ENCODE results near the gene GPI. TPM values are rescaled to one million over a fixed set of nuclear protein-coding genes. Genes with fewer than 3 reads are reported as not detected.

The GPI gene
- total and polyA plus RNA-seq, 9 of the 15 experiments (the other 6 are each of a cell fraction or from before 2014, with no cell fraction given), result 88.3 to 358 (median 122) TPM

- POLR2A ChIA-PET, result interaction anchor here (0.7 kb wide), 1 partner anchor 10 kb away, joined by 4 read pairs; no protein-coding TSS in a partner anchor
- Histone ChIP-seq H2AFZ (ENCODE audit: low read depth, low read length) (no peak overlapping the region), H3K9me1 (ENCODE audit: control insufficient read depth, insufficient read depth, low read length) (no peaks in the 10 kb centered on the region), H3K4me1 (replicated peaks in 1 of 2; ENCODE audit: control insufficient read depth in 2 of 2, insufficient read depth in 2 of 2, low read length in 2 of 2) (peaks cover 19 to 29% of the 10 kb centered on the region in 2 experiments), H3K27me3 (ENCODE audit: control insufficient read depth in 2 of 2, insufficient read depth in 2 of 2, low read length in 2 of 2) (no peaks in the 10 kb centered on the region), H3K4me2 (ENCODE audit: insufficient read depth, low read length) (no peak overlapping the region), H3K9ac (ENCODE audit: insufficient read depth in 1 of 2, low read depth in 2 of 2, low read length in 2 of 2) (no peak overlapping the region), H3K4me3 (no peak overlapping the region), H3K36me3 (ENCODE audit: control insufficient read depth, insufficient read depth, low read length) (peaks cover 31% of the 10 kb centered on the region; the same call in 2 of the 3 replicates), H3K27ac (ENCODE audit: extremely low read depth, low read depth, low read length) (no peak overlapping the region), H3K79me2 (ENCODE audit: control insufficient read depth, insufficient read depth, low read length) (peaks cover 8% of the 10 kb centered on the region; the same call in 1 of the 3 replicates), H4K20me1 (replicated peaks; ENCODE audit: control insufficient read depth, insufficient read depth, low read length) (peaks cover 9% of the 10 kb centered on the region), H3K9me3 (replicated peaks; ENCODE audit: control insufficient read depth, insufficient read depth, low read depth, low read length) (no peaks in the 10 kb centered on the region)
- BruUV-seq (replicated peaks), result no TSS peak
- 94% methylated on average over 6 of the region's 6 CpGs for WGBS (ENCODE audit: insufficient coverage, low coverage, missing lambda C conversion rate)
- CTCF ChIA-PET (ENCODE audit: low intra/inter-chr PET ratio), result no interaction called here
- in situ Hi-C loops (cut with MboI) (no loop called here), intact Hi-C loops (cut with micrococcal nuclease) (no loop called here)
- no peak for FAIRE-seq
- ATAC-seq, result no peak
- no peak for TF ChIP-seq DEAF1 (CRISPR knock-in tag; IDR thresholded peaks at IDR 0.05)
- TF ChIP-seq HDAC3 (IDR thresholded peaks at IDR 0.05; ENCODE audit: borderline replicate concordance, partially characterized antibody), result no peak
- TF ChIP-seq SAP30 (IDR thresholded peaks at IDR 0.05; ENCODE audit: borderline replicate concordance, insufficient read depth, low read depth, low read length, poor library complexity, severe bottlenecking), result no peak
- TF ChIP-seq MED1 (CRISPR knock-in tag; IDR thresholded peaks at IDR 0.05; ENCODE audit: borderline replicate concordance), result no peak
- no peak for DNase-seq (ENCODE audit: extremely low read depth in 1 of 4, low spot score in 3 of 4)
Measured at GRCh38 chr19:34321735-34322134, 43.3 kb upstream of the GPI start.

All from K562 (cell line).